HuH-7.5 (cell line): ENCODE measurements around the gene TIA1.
"Not testable (repeated sequence)": the region's sequence is repeated elsewhere in the genome, so short reads cannot be mapped to it uniquely, and the experiment has no call there.

Experiments
- DNase-seq: peaks from one replicate; pipeline ENCODE4 v3.0.0; 2011; ENCODE audit warnings: low spot score

Gene TIA1

GRCh38 chr2:70214953-70215549, 33.4 kb downstream of the TIA1 start:
- DNase-seq: no peak

GRCh38 chr2:70214365-70214764, 34.1 kb downstream of the TIA1 start:
- DNase-seq: no peak

GRCh38 chr2:70212298-70212932, 36.0 kb downstream of the TIA1 start:
- no peak for DNase-seq

- no peak for DNase-seq
Measured at GRCh38 chr2:70211595-70211994, 36.8 kb downstream of the TIA1 start.

- no peak for DNase-seq
Measured at GRCh38 chr2:70204452-70204851, 44.0 kb downstream of the TIA1 start.

- DNase-seq: no peak
Measured at GRCh38 chr2:70203086-70203485, 45.3 kb downstream of the TIA1 start.

GRCh38 chr2:70202236-70202806, 46.1 kb downstream of the TIA1 start:
- DNase-seq: no peak

- DNase-seq: no peak
Measured at GRCh38 chr2:70201831-70202230, 46.6 kb downstream of the TIA1 start.

- no peak for DNase-seq
Measured at GRCh38 chr2:70201225-70201768, 47.1 kb downstream of the TIA1 start.

- DNase-seq: no peak
Measured at GRCh38 chr2:70199320-70199864, 49.0 kb downstream of the TIA1 start.

- no peak for DNase-seq
Measured at GRCh38 chr2:70192516-70192915, 55.9 kb downstream of the TIA1 start.

GRCh38 chr2:70191244-70191735, 57.1 kb downstream of the TIA1 start:
- DNase-seq: no peak

GRCh38 chr2:70190418-70191243, 57.8 kb downstream of the TIA1 start, which contains the start of gene C2orf42:
TSS of gene C2orf42 (minus strand) at chr2:70191019. CDS start at chr2:70181985, 9,034 bp downstream.
- peak; percentile 94 for DNase-seq

GRCh38 chr2:70188460-70188859, 60.0 kb downstream of the TIA1 start:
- peak; percentile 43 for DNase-seq

- DNase-seq: not testable (repeated sequence)
Measured at GRCh38 chr2:70187170-70187569, 61.3 kb downstream of the TIA1 start.

- no peak for DNase-seq
Measured at GRCh38 chr2:70182689-70183088, 65.7 kb downstream of the TIA1 start.

- no peak for DNase-seq
Measured at GRCh38 chr2:70181363-70181956, 67.0 kb downstream of the TIA1 start.

GRCh38 chr2:70173520-70173919, 74.9 kb downstream of the TIA1 start:
- no peak for DNase-seq

- not testable (repeated sequence) for DNase-seq
Measured at GRCh38 chr2:70169654-70170245, 78.7 kb downstream of the TIA1 start.

- no peak for DNase-seq
Measured at GRCh38 chr2:70161069-70161534, 87.3 kb downstream of the TIA1 start.

- no peak for DNase-seq
Measured at GRCh38 chr2:70160545-70160944, 87.9 kb downstream of the TIA1 start.
